NCI-H748 (cell line): Measurements from ENCODE around the gene DIP2A.

Source experiments
- DNase-seq: peaks from one replicate; lab custom pipeline; 2025; ENCODE audit not compliant: unreplicated experiment; lab: John Stamatoyannopoulos, UW

Gene DIP2A

GRCh38 chr21:46477765-46478164 lies 19.1 kb downstream of the DIP2A start:
- DNase-seq = no peak

- DNase-seq = no peak
Measured at GRCh38 chr21:46478910-46479309, 20.2 kb downstream of the DIP2A start.

- no peak for DNase-seq
Measured at GRCh38 chr21:46480466-46480865, 21.8 kb downstream of the DIP2A start.

GRCh38 chr21:46482225-46482845 lies 23.6 kb downstream of the DIP2A start:
- DNase-seq = no peak

GRCh38 chr21:46482846-46483231 lies 24.1 kb downstream of the DIP2A start:
- no peak for DNase-seq

GRCh38 chr21:46483300-46484295 lies 24.9 kb downstream of the DIP2A start:
- DNase-seq = no peak

- DNase-seq = no peak
Measured at GRCh38 chr21:46486481-46487126, 27.9 kb downstream of the DIP2A start.

- no peak for DNase-seq
Measured at GRCh38 chr21:46489162-46489663, 30.5 kb downstream of the DIP2A start.

- no peak for DNase-seq
Measured at GRCh38 chr21:46489800-46490199, 31.1 kb downstream of the DIP2A start.

- DNase-seq = no peak
Measured at GRCh38 chr21:46491553-46491952, 32.9 kb downstream of the DIP2A start.

- DNase-seq = no peak
Measured at GRCh38 chr21:46492851-46493250, 34.2 kb downstream of the DIP2A start.

GRCh38 chr21:46493828-46494227 lies 35.1 kb downstream of the DIP2A start:
- DNase-seq = no peak

- no peak for DNase-seq
Measured at GRCh38 chr21:46498335-46499050, 39.8 kb downstream of the DIP2A start.

GRCh38 chr21:46500224-46500861 lies 41.7 kb downstream of the DIP2A start:
- DNase-seq = no peak

GRCh38 chr21:46503922-46504550 lies 45.3 kb downstream of the DIP2A start:
- no peak for DNase-seq

- DNase-seq = no peak
Measured at GRCh38 chr21:46504666-46505065, 46.0 kb downstream of the DIP2A start.

GRCh38 chr21:46507562-46507961 lies 48.9 kb downstream of the DIP2A start:
- no peak for DNase-seq

GRCh38 chr21:46509741-46510502 lies 51.2 kb downstream of the DIP2A start:
- DNase-seq = no peak

- DNase-seq = no peak
Measured at GRCh38 chr21:46515109-46515508, 56.4 kb downstream of the DIP2A start.
